Erythroblast (primary cell): ENCODE results near the gene TAS2R16.

Experiments
- GATA1 ChIP-seq: IDR thresholded peaks from 2 replicates; pipeline ENCODE4 v1.6.1; 2011; ENCODE audit warnings: low read depth, mild to moderate bottlenecking, control low read depth, low read length, moderate library complexity
- POLR2A ChIP-seq: IDR thresholded peaks from 2 replicates; pipeline ENCODE4 v1.6.1; 2011; ENCODE audit warnings: mild to moderate bottlenecking, low read length

GRCh38 chr7:122984021-122984420, 11.5 kb downstream of the TAS2R16 start:
- TF ChIP-seq POLR2A (no peak), GATA1 (no peak)
